ENCODE measurements around the gene SCARB1. TPM values are rescaled to one million over a fixed set of nuclear protein-coding genes. Genes with fewer than 3 reads are reported as not detected.

Gene SCARB1
- total and polyA plus RNA-seq, 2 experiments from 2014 or later: 31.0 to 62.5 TPM

GRCh38 chr12:124771462-124772288, 92.0 kb downstream of the SCARB1 start:
- no peak overlapping the region for H3K4me3 ChIP-seq
- Mint-ChIP-seq H3K27me3 (ENCODE audit: insufficient read depth, low read depth, poor library complexity) (peaks cover 17% of the 10 kb centered on the region), H3K36me3 (ENCODE audit: low read depth) (no peaks in the 10 kb centered on the region), H3K4me3 (peak overlapping the region; percentile 4; the same call in 1 of the 3 replicates), H3K27ac (no peak overlapping the region), H3K4me1 (peaks cover 15% of the 10 kb centered on the region), H3K9me3 (peaks cover 5% of the 10 kb centered on the region; the same call in 1 of the 3 replicates)
- H3K27ac ChIP-seq (ENCODE audit: low read depth): no peak overlapping the region
- H3K27me3 ChIP-seq (ENCODE audit: insufficient read depth): no peaks in the 10 kb centered on the region
- DNase-seq (ENCODE audit: low spot score) (peak; percentile 91), ATAC-seq (peak; percentile 72)
- H3K79me2 ChIP-seq (replicated peaks; ENCODE audit: insufficient read depth): no peaks in the 10 kb centered on the region
- H3K4me1 ChIP-seq (ENCODE audit: insufficient read depth): no peaks in the 10 kb centered on the region; the same call in 1 of the 2 replicates
- no peaks in the 10 kb centered on the region for H3F3A ChIP-seq (replicated peaks; ENCODE audit: low read depth)
- H3K4me2 ChIP-seq: peak overlapping the region; percentile 59; the same call in 1 of the 2 replicates
- peak; percentile 93 to 99 for TF ChIP-seq CTCF (conservative IDR thresholded peaks at IDR 0.05; ENCODE audit: low read depth in 2 of 2)
- no peak for TF ChIP-seq NANOG (IDR thresholded peaks at IDR 0.05; ENCODE audit: borderline replicate concordance)
- no peaks in the 10 kb centered on the region for H3K9me2 ChIP-seq (ENCODE audit: insufficient read depth)
- peak overlapping the region; percentile 7; the same call in 1 of the 2 replicates for H2AFZ ChIP-seq
- H3K36me3 ChIP-seq (ENCODE audit: insufficient read depth): no peaks in the 10 kb centered on the region; the same call in 1 of the 2 replicates
- no peaks in the 10 kb centered on the region for H4K20me1 ChIP-seq (replicated peaks; ENCODE audit: insufficient read depth)

GRCh38 chr12:124770728-124771127, 92.9 kb downstream of the SCARB1 start:
- DNase-seq (ENCODE audit: low spot score): no peak
- Histone ChIP-seq H3K36me3 (ENCODE audit: insufficient read depth) (no peaks in the 10 kb centered on the region; the same call in 1 of the 2 replicates), H2AFZ (no peak overlapping the region), H3K4me2 (no peak overlapping the region), H3K4me3 (no peak overlapping the region), H3K9me2 (ENCODE audit: insufficient read depth) (no peaks in the 10 kb centered on the region), H3K27me3 (ENCODE audit: insufficient read depth) (no peaks in the 10 kb centered on the region), H4K20me1 (replicated peaks; ENCODE audit: insufficient read depth) (no peaks in the 10 kb centered on the region), H3K4me1 (ENCODE audit: insufficient read depth) (no peaks in the 10 kb centered on the region; the same call in 1 of the 2 replicates), H3F3A (replicated peaks; ENCODE audit: low read depth) (no peaks in the 10 kb centered on the region), H3K27ac (ENCODE audit: low read depth) (no peak overlapping the region), H3K79me2 (replicated peaks; ENCODE audit: insufficient read depth) (no peaks in the 10 kb centered on the region)
- peaks cover 15% of the 10 kb centered on the region for H3K4me1 Mint-ChIP-seq
- ATAC-seq: no peak
- no peak overlapping the region for H3K27ac Mint-ChIP-seq
- TF ChIP-seq ZNF114 (CRISPR knock-in tag; IDR thresholded peaks at IDR 0.05) (no peak), ETS1 (IDR thresholded peaks at IDR 0.05) (no peak), JUNB (IDR thresholded peaks at IDR 0.05; ENCODE audit: unreplicated experiment) (no peak)
- peaks cover 12% of the 10 kb centered on the region; the same call in 2 of the 3 replicates for H3K9me3 Mint-ChIP-seq
- H3K4me3 Mint-ChIP-seq: no peak overlapping the region
- peaks cover 17% of the 10 kb centered on the region for H3K27me3 Mint-ChIP-seq (ENCODE audit: insufficient read depth, low read depth, poor library complexity)
- H3K36me3 Mint-ChIP-seq (ENCODE audit: low read depth): no peaks in the 10 kb centered on the region; the same call in 2 of the 3 replicates

All from GM23338 (cell line).